GM12864 (cell line): Measurements from ENCODE around the gene TOLLIP.
A peak's percentile ranks its signal among the peaks of the same experiment; 100 is the strongest.

ENCODE experiments used
- DNase-seq: peaks from one replicate; pipeline ENCODE4 v3.0.0-alpha.2; 2011; ENCODE audit warnings: low read depth
- H3K4me3 ChIP-seq: 2 replicates; pipeline ENCODE4 v1.5.1; 2011; ENCODE audit warnings: mild to moderate bottlenecking, low read depth, low read length, control low read depth
- TF ChIP-seq, protein P1 (sequence below): IDR thresholded peaks from 2 replicates; pipeline ENCODE4 v1.5.1; 2011; ENCODE audit warnings: low read depth, mild to moderate bottlenecking, moderate library complexity, low read length, control low read depth, inconsistent platforms; ENCODE audit errors: missing control alignments

TOLLIP gene

DNA sequence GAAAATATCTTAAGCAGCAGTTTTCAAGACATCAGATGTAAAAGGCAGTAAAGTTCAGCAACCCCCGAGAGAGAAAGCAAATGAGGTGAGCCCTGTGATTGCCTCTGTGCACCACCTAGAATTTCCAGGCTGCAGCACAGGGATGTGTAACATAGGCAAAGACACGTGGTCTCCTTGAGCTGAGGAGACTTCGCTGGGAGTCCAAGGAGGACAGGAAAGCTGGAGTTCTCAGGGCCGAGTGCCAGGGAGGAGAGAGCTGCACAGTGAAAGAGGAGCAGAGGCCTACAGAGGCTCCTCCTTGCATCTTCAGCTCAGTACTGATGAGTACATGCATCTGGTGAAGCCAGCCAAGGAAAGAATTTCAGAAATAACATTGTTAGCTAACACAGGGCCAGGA is 17.6 kb upstream of the TOLLIP start:
- TF ChIP-seq, protein P1, sequence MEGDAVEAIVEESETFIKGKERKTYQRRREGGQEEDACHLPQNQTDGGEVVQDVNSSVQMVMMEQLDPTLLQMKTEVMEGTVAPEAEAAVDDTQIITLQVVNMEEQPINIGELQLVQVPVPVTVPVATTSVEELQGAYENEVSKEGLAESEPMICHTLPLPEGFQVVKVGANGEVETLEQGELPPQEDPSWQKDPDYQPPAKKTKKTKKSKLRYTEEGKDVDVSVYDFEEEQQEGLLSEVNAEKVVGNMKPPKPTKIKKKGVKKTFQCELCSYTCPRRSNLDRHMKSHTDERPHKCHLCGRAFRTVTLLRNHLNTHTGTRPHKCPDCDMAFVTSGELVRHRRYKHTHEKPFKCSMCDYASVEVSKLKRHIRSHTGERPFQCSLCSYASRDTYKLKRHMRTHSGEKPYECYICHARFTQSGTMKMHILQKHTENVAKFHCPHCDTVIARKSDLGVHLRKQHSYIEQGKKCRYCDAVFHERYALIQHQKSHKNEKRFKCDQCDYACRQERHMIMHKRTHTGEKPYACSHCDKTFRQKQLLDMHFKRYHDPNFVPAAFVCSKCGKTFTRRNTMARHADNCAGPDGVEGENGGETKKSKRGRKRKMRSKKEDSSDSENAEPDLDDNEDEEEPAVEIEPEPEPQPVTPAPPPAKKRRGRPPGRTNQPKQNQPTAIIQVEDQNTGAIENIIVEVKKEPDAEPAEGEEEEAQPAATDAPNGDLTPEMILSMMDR = no peak
- no peak overlapping the region for H3K4me3 ChIP-seq
- no peak for DNase-seq

DNA sequence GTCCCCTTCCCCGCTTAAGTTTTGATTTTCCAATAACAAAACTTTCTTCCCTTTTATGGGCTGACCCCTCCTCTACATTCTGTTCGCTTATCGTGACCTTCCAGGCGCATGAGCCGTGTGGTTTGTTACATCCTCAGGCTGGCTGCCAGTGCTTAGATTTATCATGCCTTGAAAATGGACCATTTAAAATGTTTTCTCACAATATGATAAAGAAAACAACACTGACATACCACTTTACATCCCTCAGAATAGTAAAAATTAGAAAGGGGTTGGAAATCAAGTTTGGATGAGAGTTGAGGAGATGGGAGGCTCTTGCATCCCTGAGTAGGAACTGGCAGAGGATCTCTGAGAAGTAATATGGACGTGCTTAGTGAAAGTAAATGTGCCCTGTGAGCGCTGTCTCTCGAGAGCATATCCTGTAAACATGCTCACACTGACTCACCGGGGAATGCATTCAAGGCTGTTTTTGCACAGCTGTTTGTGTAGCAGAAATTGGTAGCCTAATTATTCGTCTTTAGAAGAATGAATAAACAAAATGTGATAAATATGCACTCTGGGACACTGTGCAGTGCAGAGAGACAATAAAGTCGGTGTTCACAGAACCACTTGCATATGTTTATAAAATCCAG is 17.1 kb upstream of the TOLLIP start:
- TF ChIP-seq, protein P1 = no peak
- no peak overlapping the region for H3K4me3 ChIP-seq
- no peak for DNase-seq

DNA sequence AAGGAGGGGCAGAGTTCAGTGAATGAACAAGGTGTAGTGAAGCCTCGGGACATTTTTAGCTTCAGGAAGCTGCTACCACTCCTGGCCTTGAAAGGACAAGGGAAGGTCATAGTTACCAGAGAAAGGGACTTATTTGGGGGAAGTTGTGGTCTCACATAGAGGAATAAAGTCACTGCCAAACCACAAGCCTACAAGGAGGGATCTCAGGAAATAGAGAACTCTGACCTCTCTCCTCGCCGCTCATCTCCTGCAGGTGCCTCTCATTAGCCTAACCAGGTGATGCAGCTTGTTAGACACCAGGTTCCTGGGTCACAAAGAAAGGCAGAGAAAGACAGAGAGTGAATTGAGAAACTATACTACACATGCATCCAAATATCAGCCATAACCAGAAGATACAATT is 14.3 kb upstream of the TOLLIP start:
- TF ChIP-seq, protein P1 = no peak
- H3K4me3 ChIP-seq = no peak overlapping the region
- no peak for DNase-seq

DNA sequence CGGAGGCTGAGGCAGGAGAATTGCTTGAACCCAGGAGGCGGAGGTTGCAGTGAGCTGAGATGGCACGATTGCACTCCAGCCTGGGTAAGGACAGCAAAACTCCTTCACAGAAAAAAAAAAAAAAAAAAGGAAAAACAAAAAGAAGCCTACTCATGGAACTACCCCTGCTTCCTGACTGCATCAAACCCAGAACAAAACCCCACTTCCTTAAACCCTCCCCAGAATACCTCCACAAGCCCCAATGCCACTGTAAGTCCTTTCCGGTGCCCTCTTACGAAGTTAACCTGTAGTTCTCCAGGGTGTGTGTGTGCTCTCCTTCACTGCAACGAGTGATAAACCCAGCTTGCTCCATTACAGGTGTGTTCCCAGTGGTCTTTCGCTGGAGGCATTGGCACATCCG is 8.6 kb upstream of the TOLLIP start:
- no peak for DNase-seq
- H3K4me3 ChIP-seq = no peak overlapping the region
- TF ChIP-seq, protein P1 = no peak

DNA sequence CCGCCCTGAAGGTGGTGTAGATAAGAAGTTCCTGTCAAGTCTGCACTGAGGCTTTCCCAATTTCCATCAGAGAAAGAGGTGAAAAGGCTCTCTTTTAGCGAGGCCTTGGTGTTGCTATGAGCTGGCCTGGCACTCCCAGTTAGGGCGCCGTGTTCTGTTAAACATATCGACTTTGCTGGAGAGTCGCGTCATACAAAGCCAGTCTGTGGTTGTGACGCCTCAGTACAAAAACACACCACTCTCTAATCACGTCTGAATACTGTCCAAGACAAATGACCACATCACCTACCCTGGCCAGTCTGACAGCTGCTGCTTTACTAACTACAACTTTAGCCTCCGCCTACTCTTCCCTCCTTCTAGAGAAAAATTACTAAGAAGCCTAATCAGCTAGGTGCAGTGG is 8.0 kb upstream of the TOLLIP start:
- TF ChIP-seq, protein P1 = no peak
- H3K4me3 ChIP-seq = no peak overlapping the region
- DNase-seq = no peak

DNA sequence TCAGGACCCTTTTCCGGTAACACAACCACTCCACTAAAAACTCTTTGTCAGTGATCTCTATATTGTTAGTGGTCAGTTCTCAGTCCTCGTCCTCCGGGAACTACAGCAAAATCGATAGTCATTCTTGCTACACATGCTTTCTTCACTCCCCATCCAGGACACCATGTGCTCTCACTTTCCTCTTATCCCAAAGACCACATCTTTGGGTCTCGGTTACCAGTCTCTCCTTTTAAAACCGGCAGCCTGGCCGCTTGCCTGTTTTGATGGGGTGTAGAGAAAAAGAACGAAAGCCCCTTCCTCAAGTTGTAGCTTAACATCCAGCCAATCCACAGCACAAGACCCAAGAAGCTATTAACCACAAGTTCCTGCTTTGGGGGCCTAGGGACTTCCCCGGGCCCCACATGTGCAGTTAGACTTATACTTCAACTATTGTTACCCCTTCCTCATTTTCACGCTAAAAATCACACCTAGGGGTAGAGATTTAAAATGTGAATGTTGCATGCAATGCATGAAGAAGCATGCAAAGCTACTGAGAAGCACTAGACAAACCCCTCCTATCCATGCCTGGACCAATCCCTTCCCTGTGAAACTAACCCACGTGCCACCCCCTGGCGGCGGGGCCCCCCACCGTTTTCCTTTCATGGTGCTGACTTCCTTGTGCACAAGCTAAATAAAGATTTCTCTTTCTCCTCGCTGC is 1.5 kb upstream of the TOLLIP start:
- peak overlapping the region; percentile 72 for H3K4me3 ChIP-seq
- TF ChIP-seq, protein P1 = peak; percentile 10
- DNase-seq = no peak

DNA sequence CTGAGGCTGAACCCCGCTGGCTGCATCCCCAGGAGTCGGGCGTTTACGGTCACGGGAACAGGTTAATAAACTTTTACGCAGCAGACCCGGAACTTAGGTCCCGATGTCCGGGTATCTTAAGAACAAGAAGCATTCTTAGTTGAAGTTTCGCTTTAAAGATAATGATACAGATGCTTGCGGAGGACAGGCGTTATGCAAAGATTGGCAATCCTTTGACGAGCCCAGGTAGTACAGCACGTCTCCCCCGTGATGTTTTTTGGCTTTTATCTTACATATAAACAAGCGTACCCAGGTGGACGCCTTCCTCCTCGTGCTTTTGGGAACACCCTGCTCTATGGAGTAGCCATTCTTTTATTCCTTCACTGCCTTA is 871 bp upstream of the TOLLIP start:
- H3K4me3 ChIP-seq = peak overlapping the region; percentile 72
- TF ChIP-seq, protein P1 = no peak
- no peak for DNase-seq
